ENCODE data around the gene TAL2. TPM values are rescaled to one million over a fixed set of nuclear protein-coding genes. Genes with fewer than 3 reads are reported as not detected.

The TAL2 gene
- total RNA-seq, 1 donor from 2014 or later, result 0.38 TPM

DNA sequence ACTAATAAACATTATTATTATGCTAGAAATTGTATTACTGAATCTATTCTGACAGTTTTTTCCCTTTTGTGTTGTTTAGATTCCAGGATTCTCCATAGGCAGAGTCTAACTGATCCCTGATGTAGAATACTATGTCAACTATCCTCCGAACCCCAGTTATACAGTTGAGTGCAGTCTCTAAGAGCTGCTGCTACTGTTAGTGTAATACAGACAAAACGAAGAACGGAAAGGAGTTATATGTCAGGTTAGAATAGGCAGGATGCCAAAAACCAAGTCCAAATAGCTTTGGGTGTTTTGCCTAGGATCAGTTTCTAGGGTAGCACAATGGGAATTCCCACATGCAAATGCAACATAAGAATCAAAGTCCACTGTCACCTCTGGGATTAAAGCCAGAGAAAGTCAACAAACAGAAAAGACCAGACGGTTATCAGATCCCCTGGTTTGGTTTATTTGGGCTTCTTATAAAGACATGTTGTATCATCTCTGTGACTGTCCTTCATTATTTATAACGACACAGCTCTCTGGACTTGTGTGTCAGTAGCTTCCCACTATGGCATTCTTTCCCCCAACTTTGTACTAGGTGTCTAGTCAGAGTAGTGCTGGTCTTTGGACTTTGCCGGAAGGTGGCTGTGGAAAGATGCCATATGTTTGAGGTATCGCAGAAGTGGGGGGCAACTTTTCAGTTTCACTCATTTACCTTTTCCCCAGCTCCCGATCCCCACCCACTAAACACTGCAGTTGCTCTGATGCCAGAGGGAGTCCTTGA lies 17.2 kb downstream of the TAL2 start:
- DNase-seq, result no peak
- no peak for ATAC-seq (ENCODE audit: low read depth)
- no peaks in the 10 kb centered on the region for H3K27me3 Mint-ChIP-seq
- no peak overlapping the region for H3K27ac Mint-ChIP-seq
- H3K4me1 Mint-ChIP-seq, result no peaks in the 10 kb centered on the region
- intact Hi-C loops (cut with micrococcal nuclease), result no loop called here
- H3K4me3 Mint-ChIP-seq, result no peak overlapping the region
- no peaks in the 10 kb centered on the region for H3K36me3 Mint-ChIP-seq (ENCODE audit: low read depth)
- TF ChIP-seq, protein P1, sequence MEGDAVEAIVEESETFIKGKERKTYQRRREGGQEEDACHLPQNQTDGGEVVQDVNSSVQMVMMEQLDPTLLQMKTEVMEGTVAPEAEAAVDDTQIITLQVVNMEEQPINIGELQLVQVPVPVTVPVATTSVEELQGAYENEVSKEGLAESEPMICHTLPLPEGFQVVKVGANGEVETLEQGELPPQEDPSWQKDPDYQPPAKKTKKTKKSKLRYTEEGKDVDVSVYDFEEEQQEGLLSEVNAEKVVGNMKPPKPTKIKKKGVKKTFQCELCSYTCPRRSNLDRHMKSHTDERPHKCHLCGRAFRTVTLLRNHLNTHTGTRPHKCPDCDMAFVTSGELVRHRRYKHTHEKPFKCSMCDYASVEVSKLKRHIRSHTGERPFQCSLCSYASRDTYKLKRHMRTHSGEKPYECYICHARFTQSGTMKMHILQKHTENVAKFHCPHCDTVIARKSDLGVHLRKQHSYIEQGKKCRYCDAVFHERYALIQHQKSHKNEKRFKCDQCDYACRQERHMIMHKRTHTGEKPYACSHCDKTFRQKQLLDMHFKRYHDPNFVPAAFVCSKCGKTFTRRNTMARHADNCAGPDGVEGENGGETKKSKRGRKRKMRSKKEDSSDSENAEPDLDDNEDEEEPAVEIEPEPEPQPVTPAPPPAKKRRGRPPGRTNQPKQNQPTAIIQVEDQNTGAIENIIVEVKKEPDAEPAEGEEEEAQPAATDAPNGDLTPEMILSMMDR (IDR thresholded peaks at IDR 0.05), result no peak
- POLR2A ChIA-PET, result no interaction called here
- H3K9me3 Mint-ChIP-seq, result no peaks in the 10 kb centered on the region
- CTCF ChIA-PET, result no interaction called here

DNA sequence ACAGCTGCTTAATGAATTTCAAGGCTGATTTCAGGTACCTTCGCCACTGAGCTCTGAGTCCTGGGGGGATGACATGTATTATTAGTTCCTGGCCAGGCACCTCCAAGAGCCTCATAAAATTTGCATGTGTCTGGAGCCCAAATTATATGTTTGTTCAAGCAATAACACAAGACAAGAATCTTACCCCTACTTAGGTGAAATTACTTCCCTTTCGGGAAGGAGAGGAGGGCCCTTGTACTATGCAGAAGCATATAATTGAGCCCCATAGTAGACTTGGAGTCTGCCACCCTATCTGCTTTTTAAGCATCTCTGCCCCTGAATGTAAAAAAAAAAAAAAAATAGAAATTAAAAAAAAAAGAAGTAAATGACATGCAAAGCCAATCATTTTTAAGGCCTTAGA lies 19.1 kb downstream of the TAL2 start:
- H3K4me3 Mint-ChIP-seq, result no peak overlapping the region
- no peak for ATAC-seq (ENCODE audit: low read depth)
- intact Hi-C loops (cut with micrococcal nuclease), result no loop called here
- POLR2A ChIA-PET, result no interaction called here
- H3K27ac Mint-ChIP-seq, result no peak overlapping the region
- no peaks in the 10 kb centered on the region for H3K9me3 Mint-ChIP-seq
- no peaks in the 10 kb centered on the region for H3K4me1 Mint-ChIP-seq
- no peak for DNase-seq
- no peaks in the 10 kb centered on the region for H3K36me3 Mint-ChIP-seq (ENCODE audit: low read depth)
- TF ChIP-seq, protein P1 (IDR thresholded peaks at IDR 0.05), result no peak
- CTCF ChIA-PET, result no interaction called here
- no peaks in the 10 kb centered on the region for H3K27me3 Mint-ChIP-seq

GRCh38 chr9:105681724-105682123 lies 19.5 kb downstream of the TAL2 start:
- H3K4me3 Mint-ChIP-seq, result no peak overlapping the region
- no peak overlapping the region for H3K27ac Mint-ChIP-seq
- ATAC-seq (ENCODE audit: low read depth) (no peak), DNase-seq (no peak)
- no peaks in the 10 kb centered on the region for H3K27me3 Mint-ChIP-seq
- H3K9me3 Mint-ChIP-seq, result no peaks in the 10 kb centered on the region
- ChIA-PET CTCF (no interaction called here), POLR2A (no interaction called here)
- H3K4me1 Mint-ChIP-seq, result no peaks in the 10 kb centered on the region
- no peaks in the 10 kb centered on the region for H3K36me3 Mint-ChIP-seq (ENCODE audit: low read depth)
- TF ChIP-seq, protein P1 (IDR thresholded peaks at IDR 0.05), result no peak
- intact Hi-C loops (cut with micrococcal nuclease), result no loop called here

DNA sequence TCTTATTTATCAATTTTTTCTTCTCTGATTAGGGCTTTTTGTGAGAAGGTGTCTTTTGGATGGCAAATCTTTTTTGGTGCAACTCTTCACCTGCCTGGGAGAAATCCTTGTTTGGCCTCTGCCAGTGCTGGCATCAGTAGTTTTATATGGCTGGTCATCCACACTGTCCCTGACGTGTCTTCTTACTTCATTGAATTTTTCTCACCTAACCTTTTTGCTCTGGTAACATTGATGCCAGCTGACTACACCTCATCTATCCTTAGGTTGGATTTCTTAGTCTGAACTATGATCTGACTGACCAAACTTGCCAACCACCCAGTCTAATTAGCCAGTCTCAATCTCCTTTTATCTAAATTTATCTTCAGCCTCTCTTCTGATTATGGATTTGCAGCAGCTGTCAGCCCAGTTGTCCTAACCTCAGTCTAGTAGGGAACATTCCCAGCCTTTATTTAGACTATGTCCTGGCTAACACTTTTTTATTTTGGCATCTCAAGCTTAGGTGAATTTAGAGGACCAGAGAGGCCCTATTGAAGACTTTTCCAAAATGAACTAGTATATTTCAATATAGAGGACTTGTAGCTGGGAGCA lies 21.5 kb downstream of the TAL2 start:
- no peak overlapping the region for H3K4me3 Mint-ChIP-seq
- TF ChIP-seq, protein P1 (IDR thresholded peaks at IDR 0.05), result no peak
- DNase-seq (no peak), ATAC-seq (ENCODE audit: low read depth) (no peak)
- no peak overlapping the region for H3K27ac Mint-ChIP-seq
- ChIA-PET POLR2A (no interaction called here), CTCF (no interaction called here)
- H3K9me3 Mint-ChIP-seq, result no peaks in the 10 kb centered on the region
- intact Hi-C loops (cut with micrococcal nuclease), result no loop called here
- no peaks in the 10 kb centered on the region for H3K36me3 Mint-ChIP-seq (ENCODE audit: low read depth)
- no peaks in the 10 kb centered on the region for H3K27me3 Mint-ChIP-seq
- H3K4me1 Mint-ChIP-seq, result no peaks in the 10 kb centered on the region

GRCh38 chr9:105686936-105687335 lies 24.7 kb downstream of the TAL2 start:
- H3K9me3 Mint-ChIP-seq, result no peaks in the 10 kb centered on the region
- CTCF ChIA-PET, result no interaction called here
- POLR2A ChIA-PET, result no interaction called here
- DNase-seq (no peak), ATAC-seq (ENCODE audit: low read depth) (no peak)
- intact Hi-C loops (cut with micrococcal nuclease), result no loop called here
- H3K36me3 Mint-ChIP-seq (ENCODE audit: low read depth), result no peaks in the 10 kb centered on the region
- H3K4me3 Mint-ChIP-seq, result no peak overlapping the region
- H3K4me1 Mint-ChIP-seq, result no peaks in the 10 kb centered on the region
- TF ChIP-seq, protein P1 (IDR thresholded peaks at IDR 0.05), result no peak
- H3K27me3 Mint-ChIP-seq, result peaks cover 15% of the 10 kb centered on the region
- H3K27ac Mint-ChIP-seq, result no peak overlapping the region
